HL-60/S4 treated with retinoic acid at 250 ng/mL for 4 days and 3 days (cell line): ENCODE results near the gene TMED5.
"Not testable (repeated sequence)": the region's sequence is repeated elsewhere in the genome, so short reads cannot be mapped to it uniquely, and the experiment has no call there.

Experiments used
- in situ Hi-C: fragments of 300-500 bp; cut with MboI; formaldehyde crosslinking; loops from 2 replicates; pipeline ENCODE4 v1.7.0; 2022; ENCODE audit warnings: low sequenced_read_pairs

The TMED5 gene

DNA sequence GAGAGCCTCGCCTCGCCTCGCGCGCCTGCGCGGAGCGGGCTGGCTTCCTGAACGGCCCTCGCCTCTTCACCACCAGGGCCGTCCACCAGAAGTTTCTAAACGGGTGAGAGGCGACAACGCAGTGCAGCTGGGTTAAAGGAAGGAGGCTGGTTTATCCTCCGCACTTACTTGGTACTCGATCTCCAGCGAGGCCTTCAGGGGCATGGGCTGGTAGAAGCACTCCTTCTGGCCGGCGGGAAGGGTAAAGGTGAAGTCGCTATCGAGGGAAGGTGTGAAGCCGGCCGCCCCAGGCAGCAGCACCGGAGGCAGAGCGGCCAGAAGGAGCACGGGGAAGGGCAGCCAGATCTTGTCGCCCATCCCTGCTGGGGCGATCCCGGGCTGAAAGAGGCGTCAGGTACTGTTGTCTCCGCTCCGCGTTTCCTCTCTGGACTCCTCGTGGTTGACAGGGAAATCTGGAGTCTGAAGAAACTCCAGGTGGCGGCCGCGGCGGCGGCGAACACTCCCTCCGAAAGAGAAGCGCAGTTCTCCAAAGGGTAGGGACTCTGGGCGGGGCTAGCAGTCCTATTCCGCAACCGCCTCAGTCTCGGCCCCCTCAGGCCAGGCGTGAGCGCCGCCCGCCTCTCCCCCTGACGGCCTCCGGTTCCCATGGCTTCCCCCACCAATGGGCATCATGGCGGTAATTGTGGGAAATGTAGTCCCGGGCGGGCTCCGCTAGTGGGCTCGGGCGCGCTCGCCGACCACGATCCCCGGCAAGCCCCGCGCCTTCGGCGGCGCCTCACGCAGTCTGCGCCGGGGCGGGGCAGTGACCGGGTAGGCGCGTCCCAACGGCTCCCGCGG is at the start of gene TMED5:
Gene TMED5, minus strand, starts transcription at position 528 of the 837 bp plus-strand sequence. Its CDS starts 171 bp downstream, at position 357.
- in situ Hi-C loops: no loop called here

DNA sequence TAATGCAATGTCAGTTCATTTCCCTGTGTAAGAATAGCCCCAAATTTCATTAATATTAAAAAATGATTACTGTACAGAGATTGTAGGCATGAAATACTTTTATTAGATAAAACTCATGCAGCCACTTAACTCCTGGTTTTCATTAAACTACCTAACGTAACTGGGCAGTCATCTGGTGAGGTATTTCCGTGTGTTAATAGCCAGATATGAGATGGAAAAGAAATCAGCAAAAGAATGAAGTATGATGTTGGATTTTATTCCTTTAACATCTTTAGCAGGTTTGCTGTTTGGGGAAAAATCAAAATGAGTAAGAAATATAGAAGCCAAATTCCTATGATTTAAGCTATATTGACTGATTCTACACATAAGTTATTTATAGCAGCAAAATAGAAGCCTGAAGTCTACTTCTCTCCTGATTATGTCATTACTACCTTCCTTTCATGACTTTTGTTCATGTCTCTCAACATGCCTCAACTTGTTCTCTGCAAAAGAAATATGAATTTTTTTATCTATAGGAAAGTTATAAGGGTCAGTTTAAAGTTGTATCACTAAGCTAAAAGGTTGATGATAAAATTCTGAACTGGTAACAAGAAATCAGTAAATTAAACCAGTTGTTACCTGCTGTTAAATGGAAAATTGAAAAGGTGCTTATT is 42.9 kb upstream of the TMED5 start:
- in situ Hi-C loops: no loop called here

DNA sequence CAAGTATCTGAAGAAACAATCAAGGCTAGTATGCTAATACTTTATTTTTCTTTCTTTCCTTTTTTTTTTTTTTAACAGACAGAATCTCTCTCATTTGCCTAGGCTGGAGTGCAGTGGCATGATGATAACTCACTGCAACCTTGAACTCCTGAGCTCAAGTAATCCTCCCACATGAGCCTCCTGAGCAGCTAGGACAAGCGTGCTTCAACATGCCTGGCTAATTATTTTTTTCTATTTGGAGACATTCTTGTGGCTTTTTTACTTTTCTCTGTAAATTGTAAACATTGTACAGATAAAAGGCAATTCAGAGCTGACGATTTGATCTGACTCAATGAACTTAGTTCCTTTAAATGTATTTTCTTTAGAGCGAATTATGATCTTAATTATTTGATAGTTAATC is 41.7 kb upstream of the TMED5 start:
- in situ Hi-C loops: no loop called here

DNA sequence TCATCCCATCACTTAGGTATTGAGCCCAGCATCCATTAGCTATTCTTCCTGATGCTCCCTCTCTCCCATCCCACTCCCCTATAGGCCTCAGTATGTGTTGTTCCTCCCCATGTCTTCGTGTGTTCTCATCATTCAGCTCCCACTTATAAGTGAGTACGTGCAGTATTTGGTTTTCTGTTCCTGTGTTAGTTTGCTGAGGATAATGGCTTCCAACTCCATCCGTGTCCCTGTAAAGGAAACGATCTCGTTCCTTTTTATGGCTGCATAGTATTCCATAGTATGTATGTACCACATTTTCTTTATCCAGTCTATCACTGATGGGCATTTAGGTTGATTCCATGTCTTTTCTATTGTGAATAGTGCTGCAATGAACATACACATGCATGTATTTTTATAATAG is 40.5 kb upstream of the TMED5 start:
- in situ Hi-C loops: not testable (repeated sequence)

- in situ Hi-C loops: no loop called here
Measured at GRCh38 chr1:93219443-93219842, 39.2 kb upstream of the TMED5 start.

DNA sequence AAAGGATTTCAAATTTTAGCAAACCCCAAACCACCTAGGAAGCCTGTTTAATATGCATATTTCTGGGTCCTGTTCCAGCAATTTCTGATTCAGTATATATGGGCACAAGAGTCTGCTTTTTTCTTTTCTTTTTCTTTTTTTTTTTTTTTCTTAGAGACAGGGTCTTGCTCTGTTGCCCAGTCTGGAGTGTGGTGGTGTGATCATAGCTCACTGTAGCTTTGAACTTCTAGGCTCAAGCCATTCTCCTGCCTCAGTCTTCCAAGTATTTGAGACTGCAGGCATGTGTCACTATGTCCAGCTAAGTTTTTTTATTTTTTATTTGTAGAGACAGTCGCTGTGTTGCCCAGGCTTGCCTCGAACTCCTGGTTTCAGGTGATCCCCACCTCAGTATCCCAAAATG is 35.1 kb upstream of the TMED5 start:
- in situ Hi-C loops: no loop called here

DNA sequence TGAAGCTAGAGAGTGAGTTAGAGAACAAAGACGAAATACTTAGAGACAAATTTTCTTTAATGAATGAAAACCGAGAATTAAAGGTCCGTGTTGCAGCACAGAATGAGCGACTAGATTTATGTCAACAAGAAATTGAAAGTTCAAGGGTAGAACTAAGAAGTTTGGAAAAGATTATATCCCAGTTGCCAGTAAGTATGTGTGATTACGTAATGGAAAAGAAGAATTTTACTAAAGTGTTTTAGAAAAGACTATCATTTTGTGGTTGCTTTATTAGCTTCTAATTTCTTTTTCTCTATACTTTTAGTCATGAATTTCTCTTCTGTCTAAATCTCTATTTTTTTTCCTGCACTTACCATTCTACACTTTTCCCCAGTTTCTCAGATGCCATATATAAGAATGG is 27.0 kb upstream of the TMED5 start:
- in situ Hi-C loops: no loop called here

DNA sequence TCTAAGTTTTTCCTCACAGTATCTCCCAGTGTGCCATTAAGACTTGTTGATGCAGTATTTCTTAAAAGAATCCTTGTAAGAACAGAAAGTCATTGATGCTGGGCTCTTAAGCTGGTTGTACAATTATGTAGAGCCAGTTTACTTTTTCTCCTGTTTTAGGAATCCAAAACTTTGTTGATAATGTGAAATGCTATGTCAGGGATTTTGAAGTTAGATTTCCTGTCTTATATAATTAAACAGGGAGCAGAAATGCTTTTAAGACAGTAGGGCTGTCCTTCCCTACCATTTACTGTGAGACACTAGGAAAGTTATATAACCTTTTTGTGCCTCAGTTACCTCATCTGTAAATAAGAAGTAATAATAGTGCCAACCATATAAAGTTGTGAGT is 26.3 kb upstream of the TMED5 start:
- in situ Hi-C loops: no loop called here

DNA sequence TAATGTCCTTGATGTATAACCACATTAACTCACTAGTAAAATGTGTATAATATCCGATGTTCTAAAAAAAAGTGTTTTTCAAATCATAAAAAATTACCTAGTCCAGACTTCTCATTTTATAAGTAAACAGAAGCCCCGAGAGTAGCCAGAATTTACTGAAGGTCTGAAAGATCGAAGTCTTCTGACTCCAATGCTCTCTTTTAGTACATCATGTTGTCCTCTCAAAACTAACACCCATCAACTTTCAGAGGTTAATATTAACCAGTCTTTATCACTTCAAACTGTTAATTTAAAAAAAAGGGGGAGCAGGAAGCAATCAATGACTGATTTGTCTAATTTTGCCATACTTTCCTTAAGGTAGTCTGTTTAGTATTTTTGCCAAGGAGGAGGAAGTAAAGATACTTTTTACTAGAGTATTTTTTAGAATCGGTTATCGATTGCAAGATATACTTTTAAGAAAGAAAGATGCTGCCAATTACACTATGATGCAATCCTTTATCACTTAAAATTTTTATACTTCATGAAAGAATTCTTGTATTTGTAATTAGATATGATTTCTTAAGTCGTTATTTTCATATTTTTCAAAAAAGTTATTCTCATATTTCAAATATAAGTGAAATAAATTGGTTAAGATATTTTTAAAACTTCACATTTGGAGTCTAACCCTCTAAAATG is 25.8 kb upstream of the TMED5 start:
- in situ Hi-C loops: no loop called here

- in situ Hi-C loops: no loop called here
Measured at GRCh38 chr1:93200714-93201113, 20.5 kb upstream of the TMED5 start.

DNA sequence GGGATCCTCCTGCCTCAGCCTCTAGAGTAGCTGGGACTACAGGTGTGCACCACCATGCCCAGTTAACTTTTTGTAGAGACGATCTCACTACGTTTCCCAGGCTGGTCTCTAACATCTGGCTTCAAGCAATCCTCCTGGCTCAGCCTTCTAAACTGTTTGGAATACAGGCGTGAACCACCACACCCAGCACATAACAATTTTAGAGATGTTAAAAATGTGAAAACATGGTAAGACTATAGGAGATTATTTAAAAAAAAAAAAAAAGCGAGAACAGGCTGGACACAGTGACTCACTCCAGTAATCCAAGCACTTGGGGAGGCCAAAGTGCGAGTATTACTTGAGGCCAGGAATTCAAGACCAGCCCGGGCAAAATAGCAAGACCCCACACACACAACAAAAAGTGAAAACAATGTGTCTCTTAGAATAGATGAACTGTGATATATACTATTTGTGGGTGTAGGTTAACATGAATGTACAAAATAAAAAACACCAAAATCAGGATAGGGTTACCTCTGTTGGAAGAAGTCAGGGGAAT is 19.9 kb upstream of the TMED5 start:
- in situ Hi-C loops: no loop called here

- in situ Hi-C loops: no loop called here
Measured at GRCh38 chr1:93199150-93199549, 18.9 kb upstream of the TMED5 start.

DNA sequence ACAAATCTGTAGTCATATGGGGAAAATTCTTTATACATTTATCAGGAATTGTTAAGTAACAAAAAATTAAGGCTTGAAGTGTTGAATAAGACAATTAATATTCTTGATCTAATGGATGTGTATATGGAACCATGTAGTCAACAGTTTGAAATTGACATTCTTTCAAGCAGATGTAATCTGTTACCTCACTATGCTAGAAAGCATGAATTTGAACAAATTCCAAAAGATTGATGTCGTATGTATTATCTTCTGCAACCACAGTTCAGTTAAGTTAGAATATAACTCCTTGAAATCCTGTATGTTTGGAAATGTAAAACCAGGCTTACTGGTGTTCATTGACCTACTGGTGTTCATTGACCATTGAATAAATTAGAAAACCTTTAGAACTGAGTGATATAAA is 16.4 kb upstream of the TMED5 start:
- in situ Hi-C loops: no loop called here

GRCh38 chr1:93194231-93194990 is 14.2 kb upstream of the TMED5 start:
- in situ Hi-C loops: no loop called here

- in situ Hi-C loops: no loop called here
Measured at GRCh38 chr1:93190432-93190831, 10.2 kb upstream of the TMED5 start.

DNA sequence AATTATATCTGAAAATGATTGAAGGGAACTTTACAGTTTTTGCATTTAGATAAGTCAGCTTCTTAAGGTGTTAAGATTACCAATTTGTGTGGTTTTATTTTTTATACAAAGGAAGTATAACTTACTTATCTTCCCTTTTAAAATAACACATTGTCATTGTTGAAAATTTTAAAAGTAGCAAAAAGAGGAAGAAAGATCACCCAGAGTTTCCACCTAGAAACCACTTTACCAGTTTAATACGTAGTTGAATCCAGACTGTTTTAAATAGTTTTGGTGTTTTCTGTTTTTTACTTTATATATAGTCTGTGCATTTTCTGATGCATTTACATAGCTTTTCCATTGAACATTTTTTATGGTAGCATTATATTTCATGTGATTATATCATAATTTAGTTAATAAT is 6.5 kb upstream of the TMED5 start:
- in situ Hi-C loops: no loop called here

- in situ Hi-C loops: no loop called here
Measured at GRCh38 chr1:93180723-93181613, 755 bp upstream of the TMED5 start, which contains the start of gene CCDC18. Gene CCDC18 (plus strand): TSS chr1:93180724. CDS start chr1:93183362, 2,638 bp downstream.

DNA sequence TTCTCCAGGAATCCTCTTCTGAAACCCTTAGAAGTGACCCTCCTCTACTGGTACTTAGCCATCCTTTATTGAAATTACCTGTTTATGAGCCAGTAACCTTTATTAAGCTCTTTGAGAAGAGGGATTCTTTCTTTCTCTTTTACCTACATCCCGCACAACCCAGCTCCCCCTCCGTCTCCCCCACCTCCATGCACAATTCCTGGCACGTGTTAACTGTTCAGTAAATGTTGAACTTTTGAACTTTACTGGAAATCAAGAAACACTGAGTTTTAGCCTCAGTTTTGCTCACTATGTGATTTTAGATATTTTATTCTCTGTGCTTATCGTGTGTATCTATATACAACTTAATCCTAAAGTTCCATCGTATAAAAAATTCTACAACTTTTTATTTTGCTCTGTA is 1.8 kb downstream of the TMED5 start:
- in situ Hi-C loops: no loop called here

- in situ Hi-C loops: no loop called here
Measured at GRCh38 chr1:93177991-93178390, 2.2 kb downstream of the TMED5 start.

DNA sequence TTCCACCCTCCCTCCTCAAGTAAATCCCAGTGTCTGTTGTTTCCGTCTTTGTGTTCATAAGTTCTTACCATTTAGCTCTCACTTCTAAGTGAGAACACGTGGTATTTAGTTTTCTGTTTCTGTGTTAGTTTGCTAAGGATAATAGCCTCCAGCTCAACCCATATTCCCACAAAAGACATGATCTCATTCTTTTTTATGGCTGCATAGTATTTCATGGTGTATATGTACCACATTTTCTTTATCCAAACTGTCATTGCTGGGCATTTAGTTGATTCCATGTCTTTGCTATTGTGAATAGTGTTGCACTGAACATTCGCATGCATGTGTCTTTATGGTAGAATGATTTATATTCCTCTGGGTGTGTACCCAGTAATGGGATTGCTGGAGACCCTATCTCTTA is 5.6 kb downstream of the TMED5 start:
- in situ Hi-C loops: not testable (repeated sequence)
